HepG2 (cell line): ENCODE results near the gene ANP32B. TPM values are rescaled to one million over a fixed set of nuclear protein-coding genes. Genes with fewer than 3 reads are reported as not detected.

ENCODE experiments used
- CCDC6 ChIP-seq: sonication (generic); formaldehyde crosslinking; IDR thresholded peaks from 2 replicates; pipeline ENCODE4 v1.8.1; 2022; ENCODE audit warnings: mild to moderate bottlenecking, missing genetic modification reagents, moderate library complexity
- GMEB1 ChIP-seq: sonication (generic); formaldehyde crosslinking; IDR thresholded peaks from 2 replicates; pipeline ENCODE4 v1.5.1; 2020; ENCODE audit warnings: missing genetic modification reagents, mild to moderate bottlenecking, borderline replicate concordance
- KDM2A ChIP-seq: sonication (generic); formaldehyde crosslinking; IDR thresholded peaks from 2 replicates; pipeline ENCODE4 v1.4.0; 2020; ENCODE audit warnings: low read depth, missing genetic modification reagents, borderline replicate concordance
- MAZ ChIP-seq, 2 experiments: sonication (generic) in 1 of 2; formaldehyde crosslinking in 1 of 2; IDR thresholded peaks; 2 replicates each; pipeline versions ENCODE4 v1.5.0 to v1.6.1; 2012 to 2020; ENCODE audit warnings: low read depth in 2 of 2, mild to moderate bottlenecking in 2 of 2, borderline replicate concordance in 1 of 2, improper control_type of control experiment in 1 of 2, low read length in 1 of 2, missing genetic modification reagents in 1 of 2, moderate library complexity in 1 of 2
- RORA ChIP-seq: sonication (generic); formaldehyde crosslinking; IDR thresholded peaks from 2 replicates; pipeline ENCODE4 v1.5.0; 2020; ENCODE audit warnings: mild to moderate bottlenecking, missing genetic modification reagents, moderate library complexity
- SNAPC4 ChIP-seq: sonication (generic); formaldehyde crosslinking; IDR thresholded peaks from 2 replicates; pipeline ENCODE4 v1.4.0; 2020; ENCODE audit warnings: mild to moderate bottlenecking, missing genetic modification reagents
- SSRP1 ChIP-seq: IDR thresholded peaks from 2 replicates; pipeline ENCODE4 v1.6.1; 2016; ENCODE audit warnings: control low read depth
- ZNF230 ChIP-seq: sonication (generic); formaldehyde crosslinking; IDR thresholded peaks from 2 replicates; pipeline ENCODE4 v1.4.0; 2020; ENCODE audit warnings: mild to moderate bottlenecking, missing genetic modification reagents
- ZNF430 ChIP-seq: sonication (generic); formaldehyde crosslinking; IDR thresholded peaks from 2 replicates; pipeline ENCODE4 v1.9.0; 2021; ENCODE audit warnings: mild to moderate bottlenecking, missing genetic modification reagents
- ZNF552 ChIP-seq: sonication (generic); formaldehyde crosslinking; IDR thresholded peaks from 2 replicates; pipeline ENCODE4 v1.9.0; 2022; ENCODE audit warnings: missing genetic modification reagents, mild to moderate bottlenecking, borderline replicate concordance
- ZNF687 ChIP-seq: sonication (generic); formaldehyde crosslinking; IDR thresholded peaks from 2 replicates; pipeline ENCODE4 v1.5.1; 2020; ENCODE audit warnings: mild to moderate bottlenecking, missing genetic modification reagents, moderate library complexity
- ZNF704 ChIP-seq: sonication (generic); formaldehyde crosslinking; IDR thresholded peaks from 2 replicates; pipeline ENCODE4 v1.8.1; 2023; ENCODE audit warnings: mild to moderate bottlenecking, inconsistent platforms, moderate library complexity, missing genetic modification reagents, borderline replicate concordance
- polyA plus RNA-seq, 8 experiments: library from polyadenylated mRNA; depleted of rRNA in 3 of 8; stranded (reverse) in 7 of 8; unstranded in 1 of 8; fragments of >200 nt; fragmentation: Illumina TruSeq in 4 of 8; extraction: Trizol in 4 of 8; gene quantifications; 2 replicates each; pipeline versions ENCODE4 v1.2.1 to v1.2.3, GENCODE V29; 2011 to 2016; ENCODE audit warnings: low read depth in 4 of 8, missing spikeins in 1 of 8, mixed read lengths in 1 of 8; ENCODE audit not compliant: insufficient read depth in 1 of 8
- total RNA-seq, 5 experiments: library from RNA; depleted of rRNA; stranded (reverse); fragments of >200 nt; fragmentation: Illumina TruSeq; extraction: Trizol; gene quantifications; 2 replicates each; pipeline ENCODE4 v1.2.3, GENCODE V29; 2016; ENCODE audit warnings: low read depth in 1 of 5

ANP32B gene
- total and polyA plus RNA-seq, 2 of the 13 experiments (the other 11 are each of a cell fraction or from before 2014, with no cell fraction given) = 22.1 to 37.5 TPM

GRCh38 chr9:97985058-97985861 is 2.1 kb downstream of the ANP32B start (continued):
- TF ChIP-seq SNAPC4 (CRISPR knock-in tag) (0 out of 2 replicates have a peak, but pooled peaks have one; percentile 33), ZNF687 (CRISPR knock-in tag) (peak; percentile 96), CCDC6 (CRISPR knock-in tag) (no peak), SSRP1 (no peak), ZNF230 (peak; percentile 67; the same call in 1 of the 2 replicates), KDM2A (CRISPR knock-in tag) (peak; percentile 60; the same call in 1 of the 2 replicates), ZNF552 (CRISPR knock-in tag) (no peak), GMEB1 (CRISPR knock-in tag) (0 out of 2 replicates have a peak, but pooled peaks have one; percentile 25), ZNF430 (CRISPR knock-in tag) (peak; percentile 83), RORA (no peak), MAZ (IDR thresholded peaks at IDR 0.05; ENCODE audit: borderline replicate concordance, low read depth, low read length) (no peak; the same call in 1 of the 2 replicates), MAZ (CRISPR knock-in tag; IDR thresholded peaks at IDR 0.05; ENCODE audit: low read depth) (no peak; the same call in 1 of the 2 replicates), ZNF704 (CRISPR knock-in tag) (no peak; the same call in 1 of the 2 replicates)
